ENCODE results near the gene TNS3. TPM values are rescaled to one million over a fixed set of nuclear protein-coding genes. Genes with fewer than 3 reads are reported as not detected.

Gene TNS3
- polyA plus RNA-seq, 1 of the 3 experiments (the other 2 are of a cell fraction): 72.3 TPM

DNA sequence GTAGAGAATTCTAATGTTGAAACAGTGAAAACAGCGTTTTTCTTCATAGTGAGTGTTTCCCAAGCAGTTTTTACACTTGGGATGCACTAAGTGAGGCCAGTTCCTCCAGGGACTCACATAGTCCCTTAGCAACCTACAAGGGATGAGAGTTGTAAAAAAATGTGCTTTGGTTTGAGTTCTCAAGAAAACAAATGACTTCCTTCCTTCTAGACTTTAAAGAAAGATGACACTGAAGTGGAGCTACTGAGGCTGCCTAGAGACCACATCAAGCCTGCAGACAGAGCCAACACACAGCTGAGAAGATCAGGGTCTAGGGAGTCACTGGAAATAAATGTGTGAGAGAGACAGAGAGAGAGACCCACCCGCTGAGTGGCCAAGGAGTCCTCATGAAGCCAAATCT, 264.4 kb downstream of the TNS3 start:
- no peaks in the 10 kb centered on the region for H3K9me2 ChIP-seq
- H3F3A ChIP-seq (replicated peaks; ENCODE audit: insufficient read depth): no peaks in the 10 kb centered on the region
- no peak for DNase-seq
- H3K36me3 ChIP-seq (replicated peaks in 1 of 2; ENCODE audit: control insufficient read depth in 1 of 2, insufficient read depth in 2 of 2, low read length in 1 of 2): peaks cover 40 to 61% of the 10 kb centered on the region in 2 experiments
- no peak overlapping the region for H2AFZ ChIP-seq (ENCODE audit: low read depth)
- H3K4me1 ChIP-seq (ENCODE audit: control insufficient read depth in 1 of 2, insufficient read depth in 2 of 2, low read depth in 1 of 2, low read length in 1 of 2): peaks cover 0 to 7% of the 10 kb centered on the region in 2 experiments; a peak in 1 of 4 replicates
- TF ChIP-seq, protein P1, sequence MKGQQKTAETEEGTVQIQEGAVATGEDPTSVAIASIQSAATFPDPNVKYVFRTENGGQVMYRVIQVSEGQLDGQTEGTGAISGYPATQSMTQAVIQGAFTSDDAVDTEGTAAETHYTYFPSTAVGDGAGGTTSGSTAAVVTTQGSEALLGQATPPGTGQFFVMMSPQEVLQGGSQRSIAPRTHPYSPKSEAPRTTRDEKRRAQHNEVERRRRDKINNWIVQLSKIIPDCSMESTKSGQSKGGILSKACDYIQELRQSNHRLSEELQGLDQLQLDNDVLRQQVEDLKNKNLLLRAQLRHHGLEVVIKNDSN (IDR thresholded peaks at IDR 0.05; ENCODE audit: borderline replicate concordance, low read depth): no peak
- TF ChIP-seq EP300 (IDR thresholded peaks at IDR 0.05; ENCODE audit: borderline replicate concordance in 1 of 2, low read depth in 1 of 2, low read length in 1 of 2) (no peak), POLR2AphosphoS5 (IDR thresholded peaks at IDR 0.05; ENCODE audit: low read depth, low read length) (no peak), NRF1 (IDR thresholded peaks at IDR 0.05; ENCODE audit: low read depth, low read length) (no peak), CHD2 (IDR thresholded peaks at IDR 0.05; ENCODE audit: low read length, partially characterized antibody) (no peak), NFIC (IDR thresholded peaks at IDR 0.05; ENCODE audit: borderline replicate concordance) (no peak), FOSL2 (IDR thresholded peaks at IDR 0.05; ENCODE audit: borderline replicate concordance, low read depth) (no peak), MEF2A (IDR thresholded peaks at IDR 0.05; ENCODE audit: borderline replicate concordance, low read depth) (no peak), GATA2 (CRISPR knock-in tag; IDR thresholded peaks at IDR 0.05) (no peak), ELF1 (IDR thresholded peaks at IDR 0.05) (no peak), GABPA (IDR thresholded peaks at IDR 0.05; ENCODE audit: low read depth) (no peak)
- TF ChIP-seq, protein P2, sequence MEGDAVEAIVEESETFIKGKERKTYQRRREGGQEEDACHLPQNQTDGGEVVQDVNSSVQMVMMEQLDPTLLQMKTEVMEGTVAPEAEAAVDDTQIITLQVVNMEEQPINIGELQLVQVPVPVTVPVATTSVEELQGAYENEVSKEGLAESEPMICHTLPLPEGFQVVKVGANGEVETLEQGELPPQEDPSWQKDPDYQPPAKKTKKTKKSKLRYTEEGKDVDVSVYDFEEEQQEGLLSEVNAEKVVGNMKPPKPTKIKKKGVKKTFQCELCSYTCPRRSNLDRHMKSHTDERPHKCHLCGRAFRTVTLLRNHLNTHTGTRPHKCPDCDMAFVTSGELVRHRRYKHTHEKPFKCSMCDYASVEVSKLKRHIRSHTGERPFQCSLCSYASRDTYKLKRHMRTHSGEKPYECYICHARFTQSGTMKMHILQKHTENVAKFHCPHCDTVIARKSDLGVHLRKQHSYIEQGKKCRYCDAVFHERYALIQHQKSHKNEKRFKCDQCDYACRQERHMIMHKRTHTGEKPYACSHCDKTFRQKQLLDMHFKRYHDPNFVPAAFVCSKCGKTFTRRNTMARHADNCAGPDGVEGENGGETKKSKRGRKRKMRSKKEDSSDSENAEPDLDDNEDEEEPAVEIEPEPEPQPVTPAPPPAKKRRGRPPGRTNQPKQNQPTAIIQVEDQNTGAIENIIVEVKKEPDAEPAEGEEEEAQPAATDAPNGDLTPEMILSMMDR (IDR thresholded peaks at IDR 0.05): no peak
- TF ChIP-seq, protein P3, sequence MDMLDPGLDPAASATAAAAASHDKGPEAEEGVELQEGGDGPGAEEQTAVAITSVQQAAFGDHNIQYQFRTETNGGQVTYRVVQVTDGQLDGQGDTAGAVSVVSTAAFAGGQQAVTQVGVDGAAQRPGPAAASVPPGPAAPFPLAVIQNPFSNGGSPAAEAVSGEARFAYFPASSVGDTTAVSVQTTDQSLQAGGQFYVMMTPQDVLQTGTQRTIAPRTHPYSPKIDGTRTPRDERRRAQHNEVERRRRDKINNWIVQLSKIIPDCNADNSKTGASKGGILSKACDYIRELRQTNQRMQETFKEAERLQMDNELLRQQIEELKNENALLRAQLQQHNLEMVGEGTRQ (IDR thresholded peaks at IDR 0.05; ENCODE audit: borderline replicate concordance, low read depth, low read length): no peak
- TF ChIP-seq, protein P4, sequence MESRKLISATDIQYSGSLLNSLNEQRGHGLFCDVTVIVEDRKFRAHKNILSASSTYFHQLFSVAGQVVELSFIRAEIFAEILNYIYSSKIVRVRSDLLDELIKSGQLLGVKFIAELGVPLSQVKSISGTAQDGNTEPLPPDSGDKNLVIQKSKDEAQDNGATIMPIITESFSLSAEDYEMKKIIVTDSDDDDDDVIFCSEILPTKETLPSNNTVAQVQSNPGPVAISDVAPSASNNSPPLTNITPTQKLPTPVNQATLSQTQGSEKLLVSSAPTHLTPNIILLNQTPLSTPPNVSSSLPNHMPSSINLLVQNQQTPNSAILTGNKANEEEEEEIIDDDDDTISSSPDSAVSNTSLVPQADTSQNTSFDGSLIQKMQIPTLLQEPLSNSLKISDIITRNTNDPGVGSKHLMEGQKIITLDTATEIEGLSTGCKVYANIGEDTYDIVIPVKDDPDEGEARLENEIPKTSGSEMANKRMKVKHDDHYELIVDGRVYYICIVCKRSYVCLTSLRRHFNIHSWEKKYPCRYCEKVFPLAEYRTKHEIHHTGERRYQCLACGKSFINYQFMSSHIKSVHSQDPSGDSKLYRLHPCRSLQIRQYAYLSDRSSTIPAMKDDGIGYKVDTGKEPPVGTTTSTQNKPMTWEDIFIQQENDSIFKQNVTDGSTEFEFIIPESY (IDR thresholded peaks at IDR 0.05; ENCODE audit: borderline replicate concordance, low read depth): no peak
- H4K20me1 ChIP-seq (ENCODE audit: insufficient read depth): no peaks in the 10 kb centered on the region
- no peak overlapping the region for H3K27ac ChIP-seq (ENCODE audit: low read depth in 2 of 2, low read length in 1 of 2)
- no peaks in the 10 kb centered on the region for H3K79me2 ChIP-seq (ENCODE audit: insufficient read depth)
- H3K27me3 ChIP-seq (ENCODE audit: insufficient read depth): no peaks in the 10 kb centered on the region
- no peak overlapping the region for H3K9ac ChIP-seq
- H3K4me2 ChIP-seq: no peak overlapping the region
- no peak overlapping the region for H3K4me3 ChIP-seq (ENCODE audit: low read depth in 2 of 2, low read length in 1 of 2)
- ChIA-PET POLR2A (no interaction called here), CTCF (interaction anchor here (1.2 kb wide), 1 partner anchor 9 kb away, joined by 4 read pairs; no protein-coding TSS in a partner anchor)
- no peaks in the 10 kb centered on the region for H3K9me3 ChIP-seq
- 100% methylated on average over 2 of the region's 2 CpGs for WGBS (ENCODE audit: low lambda C conversion rate)

All from SK-N-SH (cell line).